ENCODE results near the gene TMEM87B. TPM values are rescaled to one million over a fixed set of nuclear protein-coding genes. Genes with fewer than 3 reads are reported as not detected.

TMEM87B gene
- total and polyA plus RNA-seq, 4 donors: 11.2 to 26.4 (median 18.1) TPM

DNA sequence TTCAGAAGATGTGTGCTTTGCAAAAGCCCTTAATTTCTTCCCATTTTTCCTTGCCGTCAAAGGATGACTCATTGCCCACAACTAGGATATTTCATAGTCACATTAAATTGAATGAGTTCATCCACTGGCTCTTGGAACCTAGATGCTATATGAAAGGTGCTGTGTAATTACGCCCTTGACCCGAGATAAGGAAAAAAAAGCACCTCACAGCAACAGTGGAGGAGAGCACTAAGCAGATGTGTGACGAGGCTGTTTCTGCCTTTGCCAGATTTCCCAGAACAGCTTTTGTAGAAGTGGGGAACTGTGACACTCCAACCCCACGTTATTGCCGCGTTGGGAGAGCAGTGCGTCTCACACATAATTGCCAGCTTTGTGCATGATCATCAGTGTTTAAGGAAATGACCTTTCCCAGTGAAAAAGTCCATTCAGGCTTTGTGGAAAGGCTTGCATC is 33.3 kb upstream of the TMEM87B start:
- ATAC-seq (ENCODE audit: insufficient read depth, low FRiP score) (no peak), DNase-seq (no peak)
- no peak overlapping the region for H3K4me3 ChIP-seq
- H3K4me1 ChIP-seq (ENCODE audit: control insufficient read depth in 5 of 5, insufficient read depth in 5 of 5, low read length in 5 of 5): peaks cover 0 to 4% (median 0%) of the 10 kb centered on the region in 5 donors
- 85 to 87% methylated on average over 8 of the region's 8 CpGs for WGBS, 2 donors
- H3K9me3 ChIP-seq (ENCODE audit: control insufficient read depth in 4 of 4, insufficient read depth in 3 of 4, low read length in 3 of 4): no peaks in the 10 kb centered on the region
- H3K9ac ChIP-seq (ENCODE audit: insufficient read depth in 1 of 2, low read length in 2 of 2): no peak overlapping the region
- H3K27ac ChIP-seq (ENCODE audit: low read depth in 1 of 2, low read length in 1 of 2): no peak overlapping the region
- H3K27me3 ChIP-seq (ENCODE audit: control insufficient read depth in 3 of 3, insufficient read depth in 3 of 3, low read length in 2 of 3): no peaks in the 10 kb centered on the region
- TF ChIP-seq, protein P1, sequence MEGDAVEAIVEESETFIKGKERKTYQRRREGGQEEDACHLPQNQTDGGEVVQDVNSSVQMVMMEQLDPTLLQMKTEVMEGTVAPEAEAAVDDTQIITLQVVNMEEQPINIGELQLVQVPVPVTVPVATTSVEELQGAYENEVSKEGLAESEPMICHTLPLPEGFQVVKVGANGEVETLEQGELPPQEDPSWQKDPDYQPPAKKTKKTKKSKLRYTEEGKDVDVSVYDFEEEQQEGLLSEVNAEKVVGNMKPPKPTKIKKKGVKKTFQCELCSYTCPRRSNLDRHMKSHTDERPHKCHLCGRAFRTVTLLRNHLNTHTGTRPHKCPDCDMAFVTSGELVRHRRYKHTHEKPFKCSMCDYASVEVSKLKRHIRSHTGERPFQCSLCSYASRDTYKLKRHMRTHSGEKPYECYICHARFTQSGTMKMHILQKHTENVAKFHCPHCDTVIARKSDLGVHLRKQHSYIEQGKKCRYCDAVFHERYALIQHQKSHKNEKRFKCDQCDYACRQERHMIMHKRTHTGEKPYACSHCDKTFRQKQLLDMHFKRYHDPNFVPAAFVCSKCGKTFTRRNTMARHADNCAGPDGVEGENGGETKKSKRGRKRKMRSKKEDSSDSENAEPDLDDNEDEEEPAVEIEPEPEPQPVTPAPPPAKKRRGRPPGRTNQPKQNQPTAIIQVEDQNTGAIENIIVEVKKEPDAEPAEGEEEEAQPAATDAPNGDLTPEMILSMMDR (IDR thresholded peaks at IDR 0.05; ENCODE audit: control extremely low read depth, extremely low read depth): no peak
- H3K36me3 ChIP-seq (ENCODE audit: control insufficient read depth in 4 of 4, insufficient read depth in 4 of 4, low read length in 4 of 4): peaks cover 0 to 6% (median 3%) of the 10 kb centered on the region in 4 donors

DNA sequence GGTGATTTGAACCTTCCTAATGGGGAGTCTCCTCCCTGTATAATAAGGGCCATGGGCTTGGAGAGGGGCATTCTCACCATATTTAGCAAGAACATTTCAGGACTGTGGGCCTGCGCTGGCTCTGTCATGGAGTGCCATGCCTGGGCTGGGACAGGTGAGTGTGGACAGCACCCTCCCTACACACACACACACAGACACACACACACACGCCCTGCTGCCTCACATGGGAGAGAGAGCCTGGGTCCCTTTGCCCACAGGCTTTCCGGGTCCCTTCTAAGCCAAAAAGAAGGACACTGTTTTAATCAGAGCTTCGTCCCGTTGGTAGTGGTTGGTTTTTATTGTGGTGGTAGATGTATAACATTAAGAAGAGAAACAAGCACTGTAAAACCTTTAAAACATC is 31.4 kb upstream of the TMEM87B start:
- Histone ChIP-seq H3K27ac (ENCODE audit: low read depth in 1 of 2, low read length in 1 of 2) (no peak overlapping the region), H3K9ac (ENCODE audit: insufficient read depth in 1 of 2, low read length in 2 of 2) (no peak overlapping the region), H3K27me3 (ENCODE audit: control insufficient read depth in 3 of 3, insufficient read depth in 3 of 3, low read length in 2 of 3) (no peaks in the 10 kb centered on the region), H3K36me3 (ENCODE audit: control insufficient read depth in 4 of 4, insufficient read depth in 4 of 4, low read length in 4 of 4) (peaks cover 0 to 6% (median 3%) of the 10 kb centered on the region in 4 donors), H3K4me1 (ENCODE audit: control insufficient read depth in 5 of 5, insufficient read depth in 5 of 5, low read length in 5 of 5) (peaks cover 0 to 4% (median 0%) of the 10 kb centered on the region in 5 donors), H3K9me3 (ENCODE audit: control insufficient read depth in 4 of 4, insufficient read depth in 3 of 4, low read length in 3 of 4) (no peaks in the 10 kb centered on the region), H3K4me3 (no peak overlapping the region)
- DNase-seq: no peak
- ATAC-seq (ENCODE audit: insufficient read depth, low FRiP score): no peak
- 94 to 96% methylated on average over 5 of the region's 5 CpGs for whole genome bisulfite sequencing, 2 donors
- TF ChIP-seq, protein P1 (IDR thresholded peaks at IDR 0.05; ENCODE audit: control extremely low read depth, extremely low read depth): no peak

DNA sequence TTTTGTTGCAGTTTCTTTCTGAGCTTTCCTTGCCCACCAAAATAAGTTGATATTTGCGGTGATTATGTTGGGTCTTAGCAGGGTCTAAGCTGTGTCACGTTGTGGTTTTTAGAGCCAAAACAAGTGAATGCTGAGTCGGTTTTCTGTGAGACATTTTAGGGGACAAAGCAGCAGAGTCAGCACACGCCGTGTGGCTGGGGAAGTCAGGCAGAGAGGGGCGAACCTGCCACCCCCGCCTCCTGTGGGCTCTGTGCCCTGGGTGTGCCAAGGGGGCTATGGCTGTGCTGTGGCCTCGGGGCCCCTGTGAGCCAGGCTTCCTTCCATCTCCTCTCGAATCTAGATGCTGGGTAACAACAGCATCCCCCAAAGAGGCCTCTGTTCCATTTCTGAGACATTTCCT is 30.8 kb upstream of the TMEM87B start:
- no peaks in the 10 kb centered on the region for H3K9me3 ChIP-seq (ENCODE audit: control insufficient read depth in 4 of 4, insufficient read depth in 3 of 4, low read length in 3 of 4)
- no peaks in the 10 kb centered on the region for H3K27me3 ChIP-seq (ENCODE audit: control insufficient read depth in 3 of 3, insufficient read depth in 3 of 3, low read length in 2 of 3)
- DNase-seq: no peak
- peaks cover 0 to 4% (median 0%) of the 10 kb centered on the region in 5 donors for H3K4me1 ChIP-seq (ENCODE audit: control insufficient read depth in 5 of 5, insufficient read depth in 5 of 5, low read length in 5 of 5)
- no peak for ATAC-seq (ENCODE audit: insufficient read depth, low FRiP score)
- no peak overlapping the region for H3K27ac ChIP-seq (ENCODE audit: low read depth in 1 of 2, low read length in 1 of 2)
- H3K36me3 ChIP-seq (ENCODE audit: control insufficient read depth in 4 of 4, insufficient read depth in 4 of 4, low read length in 4 of 4): peaks cover 0 to 6% (median 3%) of the 10 kb centered on the region in 4 donors
- H3K4me3 ChIP-seq: no peak overlapping the region
- WGBS, 2 donors: 73 to 79% methylated on average over 9 of the region's 9 CpGs
- H3K9ac ChIP-seq (ENCODE audit: insufficient read depth in 1 of 2, low read length in 2 of 2): no peak overlapping the region
- TF ChIP-seq, protein P1 (IDR thresholded peaks at IDR 0.05; ENCODE audit: control extremely low read depth, extremely low read depth): no peak
